ENCODE measurements around the gene RB1.

The RB1 gene

DNA sequence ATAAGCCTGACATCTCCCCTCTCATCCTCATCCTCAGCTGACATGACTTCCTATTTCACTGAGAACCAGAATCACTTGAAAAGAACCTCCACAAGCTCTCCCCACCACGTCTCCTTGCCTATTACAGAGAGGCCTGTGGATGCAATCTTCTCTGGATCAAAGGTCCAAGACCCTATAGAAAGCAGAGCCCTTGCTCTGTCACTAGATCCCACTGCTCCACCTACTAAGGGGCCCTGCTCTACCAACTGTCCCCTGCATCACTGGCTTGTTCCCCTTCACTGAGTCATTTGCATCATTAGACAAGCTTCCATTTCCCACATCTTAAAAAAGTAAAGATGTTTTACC is 188.5 kb downstream of the RB1 start:
- TF ChIP-seq, protein P1, sequence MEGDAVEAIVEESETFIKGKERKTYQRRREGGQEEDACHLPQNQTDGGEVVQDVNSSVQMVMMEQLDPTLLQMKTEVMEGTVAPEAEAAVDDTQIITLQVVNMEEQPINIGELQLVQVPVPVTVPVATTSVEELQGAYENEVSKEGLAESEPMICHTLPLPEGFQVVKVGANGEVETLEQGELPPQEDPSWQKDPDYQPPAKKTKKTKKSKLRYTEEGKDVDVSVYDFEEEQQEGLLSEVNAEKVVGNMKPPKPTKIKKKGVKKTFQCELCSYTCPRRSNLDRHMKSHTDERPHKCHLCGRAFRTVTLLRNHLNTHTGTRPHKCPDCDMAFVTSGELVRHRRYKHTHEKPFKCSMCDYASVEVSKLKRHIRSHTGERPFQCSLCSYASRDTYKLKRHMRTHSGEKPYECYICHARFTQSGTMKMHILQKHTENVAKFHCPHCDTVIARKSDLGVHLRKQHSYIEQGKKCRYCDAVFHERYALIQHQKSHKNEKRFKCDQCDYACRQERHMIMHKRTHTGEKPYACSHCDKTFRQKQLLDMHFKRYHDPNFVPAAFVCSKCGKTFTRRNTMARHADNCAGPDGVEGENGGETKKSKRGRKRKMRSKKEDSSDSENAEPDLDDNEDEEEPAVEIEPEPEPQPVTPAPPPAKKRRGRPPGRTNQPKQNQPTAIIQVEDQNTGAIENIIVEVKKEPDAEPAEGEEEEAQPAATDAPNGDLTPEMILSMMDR (IDR thresholded peaks at IDR 0.05; ENCODE audit: insufficient read depth, low read length, missing control alignments), result no peak
- ChIA-PET POLR2A (no interaction called here), CTCF (no interaction called here)
- H3K4me3 ChIP-seq (ENCODE audit: low read depth, low read length), result no peak overlapping the region; the same call in 1 of the 2 replicates
- no peak for DNase-seq (ENCODE audit: low read depth, low spot score)

DNA sequence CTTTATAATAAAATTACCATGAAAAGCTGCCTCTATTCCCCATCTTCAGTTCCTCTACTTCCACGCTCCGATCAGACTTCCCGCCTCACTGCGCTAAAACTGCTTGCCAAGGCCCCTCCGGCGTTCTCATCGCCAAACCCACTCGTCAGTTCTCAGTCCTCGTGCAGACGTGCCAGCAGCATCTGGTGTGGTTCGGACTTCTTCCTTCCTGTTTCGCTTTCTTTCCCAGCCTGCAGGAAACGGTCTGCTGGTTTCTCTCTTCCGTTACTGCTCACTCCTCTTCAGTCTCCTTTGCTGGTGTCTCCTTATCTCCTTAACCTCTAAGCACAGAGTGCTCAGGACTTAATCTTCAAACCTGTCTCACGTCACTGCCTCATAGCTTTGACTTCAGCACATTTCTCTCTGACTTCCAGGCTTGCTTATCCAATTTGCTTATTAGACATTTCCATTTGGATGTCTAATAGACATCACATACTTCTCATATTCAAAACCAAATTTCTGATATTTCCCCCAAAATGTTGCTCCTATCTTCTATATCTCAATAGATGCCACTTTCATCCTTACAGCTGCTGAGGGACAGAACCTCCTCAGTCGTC is 189.0 kb downstream of the RB1 start:
- peak overlapping the region; percentile 37 for H3K4me3 ChIP-seq (ENCODE audit: low read depth, low read length)
- TF ChIP-seq, protein P1 (IDR thresholded peaks at IDR 0.05; ENCODE audit: insufficient read depth, low read length, missing control alignments), result no peak
- POLR2A ChIA-PET, result no interaction called here
- CTCF ChIA-PET, result no interaction called here
- no peak for DNase-seq (ENCODE audit: low read depth, low spot score)

DNA sequence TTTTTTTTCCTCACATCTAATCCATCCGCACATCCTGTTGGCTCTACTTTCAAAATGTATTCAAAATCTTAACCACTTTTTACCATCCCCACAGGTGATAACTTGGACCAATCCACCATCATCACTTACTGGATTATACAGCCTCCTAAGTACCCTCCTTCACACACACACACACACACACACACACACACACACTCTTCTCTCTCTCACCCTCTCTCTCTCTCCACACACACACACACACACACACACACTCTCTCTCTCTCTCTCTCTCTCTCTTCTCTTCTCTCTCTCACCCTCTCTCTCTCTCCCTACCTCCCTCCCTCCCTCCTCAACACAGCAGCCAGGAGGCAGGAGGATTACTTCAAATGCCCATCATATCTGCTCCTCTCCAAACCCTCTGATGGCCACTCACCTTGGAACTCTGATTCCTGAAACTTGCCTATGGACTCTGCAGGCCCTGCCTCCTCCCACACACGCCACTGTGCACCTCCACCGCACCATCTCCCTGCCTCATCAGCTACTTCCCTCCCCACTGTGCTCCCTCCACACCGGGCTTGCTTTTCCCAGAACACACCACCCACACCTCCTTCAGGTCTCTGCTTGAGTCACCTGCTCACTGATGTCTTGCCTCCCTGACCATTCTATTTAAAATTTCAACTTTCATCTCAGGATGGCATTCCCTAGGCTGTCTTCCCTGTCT is 189.7 kb downstream of the RB1 start:
- ChIA-PET CTCF (no interaction called here), POLR2A (no interaction called here)
- H3K4me3 ChIP-seq (ENCODE audit: low read depth, low read length), result no peak overlapping the region
- no peak for DNase-seq (ENCODE audit: low read depth, low spot score)
- TF ChIP-seq, protein P1 (IDR thresholded peaks at IDR 0.05; ENCODE audit: insufficient read depth, low read length, missing control alignments), result no peak

DNA sequence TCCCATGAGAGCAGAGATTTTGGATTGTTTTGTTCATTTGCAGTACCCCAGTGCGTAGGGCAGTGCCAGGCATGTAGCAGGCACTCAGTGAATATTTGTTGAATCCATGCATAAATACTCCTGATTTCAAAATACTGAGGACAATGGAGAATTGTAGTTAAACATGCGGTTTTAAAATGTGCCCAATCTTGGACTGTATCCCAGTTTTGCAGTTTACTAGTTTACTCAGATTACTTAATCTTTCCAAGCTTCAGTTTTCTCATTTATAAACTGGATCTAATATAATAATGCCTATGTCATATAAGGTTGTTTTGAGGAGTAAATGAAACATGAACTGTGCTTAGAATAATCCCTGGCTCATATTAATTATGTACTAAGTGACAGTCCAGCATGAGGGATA is 190.3 kb downstream of the RB1 start:
- ChIA-PET POLR2A (no interaction called here), CTCF (no interaction called here)
- TF ChIP-seq, protein P1 (IDR thresholded peaks at IDR 0.05; ENCODE audit: insufficient read depth, low read length, missing control alignments), result no peak
- H3K4me3 ChIP-seq (ENCODE audit: low read depth, low read length), result no peak overlapping the region
- DNase-seq (ENCODE audit: low read depth, low spot score), result no peak

DNA sequence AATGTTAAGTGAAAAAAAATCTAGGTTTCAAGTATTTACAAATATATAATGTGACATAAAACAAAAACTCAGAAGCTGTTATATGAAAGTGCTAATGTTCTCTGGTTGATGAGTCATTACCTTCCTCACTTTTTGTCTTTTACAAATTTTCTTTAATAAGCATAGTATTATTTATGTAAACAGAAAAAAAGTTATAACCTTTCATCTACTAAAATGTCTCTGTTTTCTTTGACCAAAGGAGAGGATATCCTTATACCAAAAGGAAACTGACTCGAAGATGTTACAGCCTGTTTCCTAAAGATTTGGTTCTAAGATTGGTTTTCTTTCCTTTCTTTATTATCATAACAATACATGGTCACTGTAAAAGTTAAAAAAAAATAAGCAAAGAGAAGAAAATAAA is 191.3 kb downstream of the RB1 start:
- H3K4me3 ChIP-seq (ENCODE audit: low read depth, low read length), result no peak overlapping the region
- TF ChIP-seq, protein P1 (IDR thresholded peaks at IDR 0.05; ENCODE audit: insufficient read depth, low read length, missing control alignments), result no peak
- ChIA-PET CTCF (no interaction called here), POLR2A (no interaction called here)
- no peak for DNase-seq (ENCODE audit: low read depth, low spot score)

DNA sequence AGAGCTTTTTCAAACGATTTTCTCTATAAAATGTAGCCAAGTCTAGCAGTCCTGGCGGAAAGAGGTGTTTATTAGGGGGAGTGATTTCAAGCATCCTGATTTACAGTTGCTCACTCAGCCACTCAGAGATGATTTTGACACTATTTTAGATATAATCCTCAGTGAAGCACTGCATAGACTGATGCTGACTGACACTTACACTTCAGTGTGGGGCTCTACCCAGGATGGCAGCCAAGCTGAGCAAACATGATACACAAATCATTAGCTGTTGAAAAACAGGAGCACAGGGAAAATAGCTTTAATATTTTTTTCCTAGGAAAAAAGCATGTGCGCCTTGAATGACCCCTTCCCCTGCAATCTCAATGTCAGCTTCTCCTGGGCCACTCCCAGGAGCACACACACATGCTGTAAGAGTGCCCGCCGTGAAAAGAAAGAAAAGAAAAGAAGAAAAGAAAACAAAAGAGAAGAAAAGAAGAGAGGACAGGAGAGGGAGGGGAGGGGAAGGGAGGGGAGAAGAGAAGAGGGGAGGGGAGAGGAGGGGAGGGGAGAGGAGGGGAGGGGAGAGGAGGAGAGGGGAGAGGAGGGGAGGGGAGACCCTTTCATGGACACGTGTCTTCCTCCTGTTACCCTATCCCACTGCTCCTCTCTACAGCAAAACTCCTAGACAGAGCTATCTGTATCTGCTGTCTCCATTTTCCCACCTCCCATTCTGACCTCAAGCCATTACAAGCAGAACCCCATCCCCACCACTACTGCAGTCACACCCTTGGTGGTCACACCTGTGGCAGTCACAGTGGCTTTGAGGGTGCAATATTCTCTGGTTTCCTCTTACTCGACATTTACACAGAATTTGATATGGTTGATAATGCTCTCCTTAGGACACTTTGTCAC is 193.0 kb downstream of the RB1 start:
- H3K4me3 ChIP-seq (ENCODE audit: low read depth, low read length), result no peak overlapping the region
- CTCF ChIA-PET, result no interaction called here
- no peak for DNase-seq (ENCODE audit: low read depth, low spot score)
- POLR2A ChIA-PET, result no interaction called here
- TF ChIP-seq, protein P1 (IDR thresholded peaks at IDR 0.05; ENCODE audit: insufficient read depth, low read length, missing control alignments), result no peak
